NCI-H226 (cell line): ENCODE results near the gene PMP22.
"Not testable (repeated sequence)": the region's sequence is repeated elsewhere in the genome, so short reads cannot be mapped to it uniquely, and the experiment has no call there.

Source experiments
- DNase-seq: peaks from one replicate; pipeline ENCODE4 v3.0.0-alpha.2; 2015

Gene PMP22

DNA sequence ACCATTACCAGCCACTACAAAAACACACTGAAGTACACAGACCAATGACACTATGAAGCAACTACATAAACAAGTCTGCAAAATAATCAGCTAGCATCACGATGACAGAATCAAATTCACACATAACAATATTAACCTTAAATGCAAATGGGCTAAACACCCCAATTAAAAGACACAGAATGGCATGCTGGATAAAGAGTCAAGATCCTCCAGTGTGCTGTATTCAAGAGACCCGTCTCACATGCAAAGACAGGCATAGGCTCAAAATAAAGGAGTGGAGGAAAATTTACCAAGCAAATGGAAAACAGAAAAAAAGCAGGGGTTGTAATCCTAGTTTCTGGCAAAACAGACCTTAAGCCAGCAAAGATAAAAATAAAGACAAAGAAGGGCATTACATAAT, 64.6 kb downstream of the PMP22 start:
- not testable (repeated sequence) for DNase-seq

DNA sequence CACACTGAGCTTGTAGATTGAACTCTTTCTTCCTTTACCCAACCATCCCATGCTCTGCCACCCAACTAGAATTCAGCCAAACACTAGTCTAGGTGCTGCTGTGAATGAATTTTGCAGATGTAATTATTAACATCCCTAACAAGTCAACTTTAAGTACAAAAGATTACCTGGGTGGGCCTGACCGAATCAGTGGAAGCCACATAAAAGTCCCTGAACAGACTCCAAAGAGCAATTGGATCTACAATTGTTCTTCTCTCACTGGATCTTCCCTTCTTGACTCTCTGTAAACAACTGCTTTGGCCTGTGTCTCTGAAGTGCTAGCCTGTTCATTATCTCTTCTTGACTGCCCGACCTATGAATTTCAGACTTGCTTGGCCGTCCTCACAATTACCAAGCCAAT, 67.9 kb downstream of the PMP22 start:
- DNase-seq = no peak

DNA sequence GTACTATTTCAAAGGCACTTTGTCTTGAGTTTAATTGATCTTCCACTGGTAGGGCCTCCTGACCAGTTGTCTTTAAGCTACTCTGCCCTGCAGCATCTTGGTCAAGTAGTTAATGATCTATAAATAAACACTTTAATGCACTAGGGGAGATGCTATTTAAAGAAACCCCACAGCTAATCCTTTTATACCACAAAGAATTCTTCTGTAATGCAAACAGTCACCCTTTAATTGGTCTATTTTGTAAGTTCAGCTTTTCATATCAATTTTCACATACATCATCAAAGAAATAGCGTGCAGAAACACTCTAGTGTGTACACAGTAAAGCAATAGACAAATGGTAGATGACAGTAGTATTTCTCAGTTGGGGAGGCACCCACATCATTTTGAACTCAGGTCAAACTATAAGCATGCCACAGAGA, 70.3 kb downstream of the PMP22 start:
- no peak for DNase-seq

- DNase-seq = no peak
These were observed 79.5 kb downstream of the PMP22 start for GRCh38 chr17:15185625-15185991.

DNA sequence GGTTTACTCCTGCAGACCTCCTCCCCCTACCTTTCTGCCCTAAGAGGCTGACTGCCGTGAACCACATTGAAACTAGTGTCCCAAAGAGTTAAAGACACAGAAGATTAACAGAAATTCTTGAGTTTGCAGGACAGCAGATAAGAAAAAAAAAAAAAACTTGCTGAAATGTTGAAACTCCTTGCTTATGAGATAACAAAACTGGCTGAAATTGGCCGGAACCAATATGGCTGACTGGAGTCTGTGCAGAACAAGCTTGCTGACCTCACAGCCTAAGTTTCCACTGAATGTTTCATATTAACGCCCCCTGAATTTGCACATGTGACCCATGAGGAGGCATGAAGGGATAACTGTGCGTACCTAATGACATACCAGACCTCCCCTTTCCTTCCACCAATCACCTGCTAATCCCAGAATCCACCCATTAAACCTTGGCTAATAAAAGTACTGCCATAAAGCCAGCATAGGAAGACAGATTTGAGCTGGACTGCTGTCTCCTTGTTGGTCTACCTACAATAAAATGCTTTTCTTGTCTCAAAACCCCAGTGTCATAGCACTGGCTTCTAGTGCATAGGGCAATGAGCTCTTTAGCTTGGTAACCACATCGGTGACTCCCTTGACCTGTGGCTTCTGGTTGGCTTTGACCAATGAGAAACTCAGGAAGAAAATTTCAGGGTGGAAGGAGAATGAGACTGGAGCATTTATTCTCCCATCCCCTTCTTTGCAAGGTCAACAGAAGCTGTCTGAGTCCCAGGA, 80.1 kb downstream of the PMP22 start:
- DNase-seq = no peak

DNA sequence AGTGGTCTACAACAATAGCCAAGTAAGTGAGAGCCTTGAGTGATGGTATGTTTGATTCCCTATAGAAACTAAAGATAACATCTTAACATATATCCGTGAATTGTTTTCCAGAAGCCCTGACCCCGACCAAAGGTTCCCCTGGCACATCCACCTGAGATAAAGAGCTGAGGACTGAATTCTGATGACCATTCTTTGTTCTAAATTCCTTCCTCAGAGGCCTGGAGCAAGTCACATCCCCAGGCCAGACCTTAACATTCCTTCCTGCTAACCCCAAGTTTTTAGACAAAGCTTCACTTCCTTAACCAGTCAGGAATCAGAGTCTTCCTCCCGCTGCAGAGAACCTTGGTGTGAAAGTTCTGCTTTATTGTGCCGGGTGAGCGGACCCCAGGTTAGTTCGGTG, 83.3 kb downstream of the PMP22 start:
- DNase-seq = no peak

DNA sequence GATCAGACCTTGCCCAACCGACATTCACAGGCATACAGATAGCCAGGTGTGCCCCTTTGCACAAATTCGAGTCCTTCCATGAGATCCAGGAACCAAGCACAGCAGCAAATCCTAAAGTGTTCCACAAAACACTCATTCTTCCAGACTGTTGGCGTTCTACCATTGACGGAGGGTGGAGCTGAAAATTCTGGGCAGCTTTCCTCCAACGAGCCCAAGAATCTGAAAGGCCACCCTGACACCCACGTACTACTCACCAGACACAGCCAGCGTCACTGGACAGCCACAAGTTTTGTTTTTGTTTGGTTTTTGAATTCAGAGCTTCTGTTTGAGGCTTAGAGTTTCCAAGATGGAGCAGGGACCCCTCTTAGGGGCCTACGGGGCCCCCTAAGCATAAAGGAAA, 83.8 kb downstream of the PMP22 start:
- no peak for DNase-seq

GRCh38 chr17:15180121-15180561, 85.0 kb downstream of the PMP22 start:
- DNase-seq = no peak
